Glutamatergic neuron (in vitro differentiated cells): ENCODE results near the gene MYO5A. TPM values are rescaled to one million over a fixed set of nuclear protein-coding genes. Genes with fewer than 3 reads are reported as not detected.

Experiments
- DNase-seq: peaks from one replicate; pipeline ENCODE4 v3.0.0; 2022
- H3K27ac Mint-ChIP-seq: one replicate; pipeline ENCODE4 v1.8.0; 2020; ENCODE audit warnings: mild to moderate bottlenecking, mixed read lengths, inconsistent platforms; ENCODE audit not compliant: unreplicated experiment
- H3K27me3 Mint-ChIP-seq: one replicate; pipeline ENCODE4 v1.8.0; 2020; ENCODE audit warnings: mild to moderate bottlenecking, moderate library complexity, mixed read lengths, inconsistent platforms; ENCODE audit not compliant: unreplicated experiment
- H3K36me3 Mint-ChIP-seq: one replicate; pipeline ENCODE4 v1.8.0; 2020; ENCODE audit warnings: mild to moderate bottlenecking, mixed read lengths, inconsistent platforms; ENCODE audit not compliant: unreplicated experiment
- H3K4me1 Mint-ChIP-seq: one replicate; pipeline ENCODE4 v1.8.0; 2020; ENCODE audit warnings: mild to moderate bottlenecking, low read depth, mixed read lengths, inconsistent platforms; ENCODE audit not compliant: unreplicated experiment
- H3K4me3 Mint-ChIP-seq: one replicate; pipeline ENCODE4 v1.8.0; 2020; ENCODE audit warnings: mild to moderate bottlenecking, mixed read lengths, inconsistent platforms; ENCODE audit not compliant: unreplicated experiment
- H3K9me3 Mint-ChIP-seq: one replicate; pipeline ENCODE4 v1.8.0; 2020; ENCODE audit warnings: mild to moderate bottlenecking, moderate library complexity, mixed read lengths, inconsistent platforms; ENCODE audit not compliant: unreplicated experiment
- CTCF ChIP-seq: fragments of 200-600 bp; sonication (generic); IDR thresholded peaks from one replicate; pipeline ENCODE4 v1.5.0; 2021; ENCODE audit not compliant: partially characterized antibody, unreplicated experiment
- total RNA-seq: library from RNA; stranded (reverse); fragmentation: NEBNext Ultra II Directional; extraction: Animal tissue kit (Norgen Biotek cat#: 25700); gene quantifications from one replicate; pipeline ENCODE4 v1.2.1, GENCODE V29; 2021; ENCODE audit not compliant: unreplicated experiment

Gene MYO5A
- total RNA-seq, 1 donor from 2014 or later = 61.0 TPM

- no peak for DNase-seq
- H3K36me3 Mint-ChIP-seq = no peaks in the 10 kb centered on the region
- peaks cover 15% of the 10 kb centered on the region for H3K9me3 Mint-ChIP-seq
- no peak for TF ChIP-seq CTCF
- peaks cover 9% of the 10 kb centered on the region for H3K27me3 Mint-ChIP-seq
- peaks cover 12% of the 10 kb centered on the region for H3K4me1 Mint-ChIP-seq
- peak overlapping the region; percentile 96 for H3K4me3 Mint-ChIP-seq
- peak overlapping the region; percentile 93 for H3K27ac Mint-ChIP-seq
Measured at GRCh38 chr15:52527911-52528563, 643 bp downstream of the MYO5A start.

GRCh38 chr15:52527196-52527910 is 1.3 kb downstream of the MYO5A start:
- DNase-seq = no peak
- Mint-ChIP-seq H3K4me1 (peaks cover 12% of the 10 kb centered on the region), H3K9me3 (peaks cover 15% of the 10 kb centered on the region)

GRCh38 chr15:52524223-52525136 is 4.2 kb downstream of the MYO5A start:
- Mint-ChIP-seq H3K27me3 (peaks cover 1% of the 10 kb centered on the region), H3K9me3 (peaks cover 6% of the 10 kb centered on the region), H3K4me1 (peaks cover 6% of the 10 kb centered on the region), H3K4me3 (no peak overlapping the region), H3K27ac (no peak overlapping the region), H3K36me3 (no peaks in the 10 kb centered on the region)
- no peak for TF ChIP-seq CTCF
- no peak for DNase-seq

More at GRCh38 chr15:52527196-52527910, 1.3 kb downstream of the MYO5A start:
- peaks cover 7% of the 10 kb centered on the region for H3K27me3 Mint-ChIP-seq
- TF ChIP-seq CTCF = no peak
- no peaks in the 10 kb centered on the region for H3K36me3 Mint-ChIP-seq
- peak overlapping the region; percentile 93 for H3K27ac Mint-ChIP-seq
- H3K4me3 Mint-ChIP-seq = peak overlapping the region; percentile 96

- no peak for DNase-seq
- TF ChIP-seq CTCF = no peak
- Mint-ChIP-seq H3K36me3 (no peaks in the 10 kb centered on the region), H3K4me3 (no peak overlapping the region), H3K27ac (no peak overlapping the region), H3K4me1 (peaks cover 6% of the 10 kb centered on the region), H3K27me3 (peaks cover 1% of the 10 kb centered on the region), H3K9me3 (peaks cover 6% of the 10 kb centered on the region)
Measured at GRCh38 chr15:52523647-52524046, 5.0 kb downstream of the MYO5A start.
